ENCODE data around the gene C4orf17. TPM values are rescaled to one million over a fixed set of nuclear protein-coding genes. Genes with fewer than 3 reads are reported as not detected.

Gene C4orf17
- polyA plus RNA-seq, 1 donor from 2014 or later: not detected

DNA sequence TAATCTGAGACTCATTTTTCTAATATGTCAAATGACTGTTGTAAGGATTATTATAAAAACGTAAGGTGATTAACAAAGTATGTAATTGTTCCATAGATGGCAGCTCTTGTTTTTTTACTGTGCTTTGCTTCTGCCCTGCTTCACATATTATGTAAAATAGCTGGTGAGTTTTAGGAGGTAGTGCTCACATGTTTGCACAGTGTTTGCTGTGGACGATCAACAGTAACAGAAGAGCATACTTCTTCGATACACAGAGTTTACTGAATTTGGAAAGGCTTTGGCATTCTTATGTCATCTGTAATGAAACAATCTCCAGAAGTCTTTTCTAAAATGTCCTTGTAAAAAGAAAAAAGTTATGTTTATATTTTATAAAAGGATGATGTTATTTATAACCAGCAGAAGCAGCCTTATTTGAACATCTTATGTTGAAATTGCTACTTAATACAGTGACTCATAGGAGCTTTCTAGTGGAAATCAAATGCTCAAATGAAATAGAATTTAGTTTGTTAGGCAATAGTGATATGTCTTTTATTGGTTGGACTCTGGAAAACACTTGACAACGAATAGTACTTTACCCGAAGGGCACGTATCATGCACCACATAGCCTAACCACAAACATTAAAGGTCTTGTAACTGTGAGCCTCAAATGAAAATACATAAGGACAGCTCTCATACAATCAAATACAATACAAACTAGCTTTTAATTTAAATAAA, 61.9 kb downstream of the C4orf17 start:
- no peaks in the 10 kb centered on the region for H3K79me2 ChIP-seq (replicated peaks; ENCODE audit: insufficient read depth, low read length)
- TF ChIP-seq POLR2AphosphoS5 (IDR thresholded peaks at IDR 0.05) (no peak), SMC3 (conservative IDR thresholded peaks at IDR 0.05; ENCODE audit: poor library complexity) (no peak), EZH2 (IDR thresholded peaks at IDR 0.05; ENCODE audit: borderline replicate concordance, insufficient read depth, low read length, poor library complexity, severe bottlenecking) (no peak), RAD21 (conservative IDR thresholded peaks at IDR 0.05) (no peak), EP300 (conservative IDR thresholded peaks at IDR 0.05; ENCODE audit: poor library complexity, severe bottlenecking) (no peak), TAF1 (IDR thresholded peaks at IDR 0.05; ENCODE audit: low read depth) (no peak), MXI1 (conservative IDR thresholded peaks at IDR 0.05; ENCODE audit: poor library complexity, severe bottlenecking) (no peak)
- TF ChIP-seq, protein P1, sequence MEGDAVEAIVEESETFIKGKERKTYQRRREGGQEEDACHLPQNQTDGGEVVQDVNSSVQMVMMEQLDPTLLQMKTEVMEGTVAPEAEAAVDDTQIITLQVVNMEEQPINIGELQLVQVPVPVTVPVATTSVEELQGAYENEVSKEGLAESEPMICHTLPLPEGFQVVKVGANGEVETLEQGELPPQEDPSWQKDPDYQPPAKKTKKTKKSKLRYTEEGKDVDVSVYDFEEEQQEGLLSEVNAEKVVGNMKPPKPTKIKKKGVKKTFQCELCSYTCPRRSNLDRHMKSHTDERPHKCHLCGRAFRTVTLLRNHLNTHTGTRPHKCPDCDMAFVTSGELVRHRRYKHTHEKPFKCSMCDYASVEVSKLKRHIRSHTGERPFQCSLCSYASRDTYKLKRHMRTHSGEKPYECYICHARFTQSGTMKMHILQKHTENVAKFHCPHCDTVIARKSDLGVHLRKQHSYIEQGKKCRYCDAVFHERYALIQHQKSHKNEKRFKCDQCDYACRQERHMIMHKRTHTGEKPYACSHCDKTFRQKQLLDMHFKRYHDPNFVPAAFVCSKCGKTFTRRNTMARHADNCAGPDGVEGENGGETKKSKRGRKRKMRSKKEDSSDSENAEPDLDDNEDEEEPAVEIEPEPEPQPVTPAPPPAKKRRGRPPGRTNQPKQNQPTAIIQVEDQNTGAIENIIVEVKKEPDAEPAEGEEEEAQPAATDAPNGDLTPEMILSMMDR (IDR thresholded peaks at IDR 0.05; ENCODE audit: poor library complexity, severe bottlenecking): no peak
- TF ChIP-seq, protein P2, sequence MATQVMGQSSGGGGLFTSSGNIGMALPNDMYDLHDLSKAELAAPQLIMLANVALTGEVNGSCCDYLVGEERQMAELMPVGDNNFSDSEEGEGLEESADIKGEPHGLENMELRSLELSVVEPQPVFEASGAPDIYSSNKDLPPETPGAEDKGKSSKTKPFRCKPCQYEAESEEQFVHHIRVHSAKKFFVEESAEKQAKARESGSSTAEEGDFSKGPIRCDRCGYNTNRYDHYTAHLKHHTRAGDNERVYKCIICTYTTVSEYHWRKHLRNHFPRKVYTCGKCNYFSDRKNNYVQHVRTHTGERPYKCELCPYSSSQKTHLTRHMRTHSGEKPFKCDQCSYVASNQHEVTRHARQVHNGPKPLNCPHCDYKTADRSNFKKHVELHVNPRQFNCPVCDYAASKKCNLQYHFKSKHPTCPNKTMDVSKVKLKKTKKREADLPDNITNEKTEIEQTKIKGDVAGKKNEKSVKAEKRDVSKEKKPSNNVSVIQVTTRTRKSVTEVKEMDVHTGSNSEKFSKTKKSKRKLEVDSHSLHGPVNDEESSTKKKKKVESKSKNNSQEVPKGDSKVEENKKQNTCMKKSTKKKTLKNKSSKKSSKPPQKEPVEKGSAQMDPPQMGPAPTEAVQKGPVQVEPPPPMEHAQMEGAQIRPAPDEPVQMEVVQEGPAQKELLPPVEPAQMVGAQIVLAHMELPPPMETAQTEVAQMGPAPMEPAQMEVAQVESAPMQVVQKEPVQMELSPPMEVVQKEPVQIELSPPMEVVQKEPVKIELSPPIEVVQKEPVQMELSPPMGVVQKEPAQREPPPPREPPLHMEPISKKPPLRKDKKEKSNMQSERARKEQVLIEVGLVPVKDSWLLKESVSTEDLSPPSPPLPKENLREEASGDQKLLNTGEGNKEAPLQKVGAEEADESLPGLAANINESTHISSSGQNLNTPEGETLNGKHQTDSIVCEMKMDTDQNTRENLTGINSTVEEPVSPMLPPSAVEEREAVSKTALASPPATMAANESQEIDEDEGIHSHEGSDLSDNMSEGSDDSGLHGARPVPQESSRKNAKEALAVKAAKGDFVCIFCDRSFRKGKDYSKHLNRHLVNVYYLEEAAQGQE (IDR thresholded peaks at IDR 0.05; ENCODE audit: borderline replicate concordance): no peak
- no peaks in the 10 kb centered on the region for H3K9me2 ChIP-seq (ENCODE audit: insufficient read depth, low read length)
- H3K27me3 ChIP-seq (ENCODE audit: insufficient read depth, low read depth, low read length): no peaks in the 10 kb centered on the region
- H3K4me2 ChIP-seq (ENCODE audit: low read length): no peak overlapping the region
- no peak overlapping the region for H3K4me3 ChIP-seq (ENCODE audit: low read length)
- no peak overlapping the region for H3K9ac ChIP-seq (ENCODE audit: low read length)
- no peaks in the 10 kb centered on the region for H3F3A ChIP-seq (ENCODE audit: insufficient read depth, low read length, poor library complexity, severe bottlenecking)
- H3K36me3 ChIP-seq (ENCODE audit: insufficient read depth, low read length): no peaks in the 10 kb centered on the region
- no peaks in the 10 kb centered on the region for H3K9me3 ChIP-seq (ENCODE audit: low read length)
- H2AFZ ChIP-seq (ENCODE audit: low read depth, low read length): no peak overlapping the region
- H4K20me1 ChIP-seq (ENCODE audit: insufficient read depth): no peaks in the 10 kb centered on the region
- no peak overlapping the region for H3K27ac ChIP-seq (ENCODE audit: low read length)

- no peak overlapping the region for H3K4me3 ChIP-seq (ENCODE audit: low read length)
- H3K4me2 ChIP-seq (ENCODE audit: low read length): no peak overlapping the region
- no peaks in the 10 kb centered on the region for H3K9me3 ChIP-seq (ENCODE audit: low read length)
- H4K20me1 ChIP-seq (ENCODE audit: insufficient read depth): no peaks in the 10 kb centered on the region
- no peaks in the 10 kb centered on the region for H3K36me3 ChIP-seq (ENCODE audit: insufficient read depth, low read length)
- TF ChIP-seq, protein P1 (IDR thresholded peaks at IDR 0.05; ENCODE audit: poor library complexity, severe bottlenecking): no peak
- no peak for TF ChIP-seq SMC3 (conservative IDR thresholded peaks at IDR 0.05; ENCODE audit: poor library complexity)
- TF ChIP-seq POLR2AphosphoS5 (IDR thresholded peaks at IDR 0.05): no peak
- no peak for TF ChIP-seq EZH2 (IDR thresholded peaks at IDR 0.05; ENCODE audit: borderline replicate concordance, insufficient read depth, low read length, poor library complexity, severe bottlenecking)
- no peak for TF ChIP-seq EP300 (conservative IDR thresholded peaks at IDR 0.05; ENCODE audit: poor library complexity, severe bottlenecking)
- TF ChIP-seq RAD21 (conservative IDR thresholded peaks at IDR 0.05): no peak
- no peak for TF ChIP-seq TAF1 (IDR thresholded peaks at IDR 0.05; ENCODE audit: low read depth)
- TF ChIP-seq, protein P2 (IDR thresholded peaks at IDR 0.05; ENCODE audit: borderline replicate concordance): no peak
- TF ChIP-seq MXI1 (conservative IDR thresholded peaks at IDR 0.05; ENCODE audit: poor library complexity, severe bottlenecking): no peak
- no peak overlapping the region for H3K27ac ChIP-seq (ENCODE audit: low read length)
- H2AFZ ChIP-seq (ENCODE audit: low read depth, low read length): no peak overlapping the region
- no peaks in the 10 kb centered on the region for H3F3A ChIP-seq (ENCODE audit: insufficient read depth, low read length, poor library complexity, severe bottlenecking)
- no peak overlapping the region for H3K9ac ChIP-seq (ENCODE audit: low read length)
- H3K9me2 ChIP-seq (ENCODE audit: insufficient read depth, low read length): no peaks in the 10 kb centered on the region
- H3K79me2 ChIP-seq (replicated peaks; ENCODE audit: insufficient read depth, low read length): no peaks in the 10 kb centered on the region
- no peaks in the 10 kb centered on the region for H3K27me3 ChIP-seq (ENCODE audit: insufficient read depth, low read depth, low read length)
Observed at GRCh38 chr4:99573735-99574368, 63.0 kb downstream of the C4orf17 start.
